SJCRH30 (cell line): ENCODE measurements around the gene JKAMP. TPM values are rescaled to one million over a fixed set of nuclear protein-coding genes. Genes with fewer than 3 reads are reported as not detected.

Experiments
- DNase-seq, 2 experiments: peaks; one replicate each; pipeline ENCODE4 v3.0.0-alpha.2; 2015 to 2020
- H3K27ac ChIP-seq: fragments of 250-450 bp; sonication (Bioruptor Pico); 2 replicates; pipeline ENCODE4 v1.5.1; 2020; ENCODE audit warnings: mild to moderate bottlenecking, moderate library complexity
- H3K27me3 ChIP-seq: fragments of 250-450 bp; sonication (Bioruptor Pico); 2 replicates; pipeline ENCODE4 v1.5.1; 2020; ENCODE audit warnings: mild to moderate bottlenecking, moderate library complexity
- H3K36me3 ChIP-seq: fragments of 250-450 bp; sonication (Bioruptor Pico); 2 replicates; pipeline ENCODE4 v1.5.1; 2020; ENCODE audit warnings: mild to moderate bottlenecking, moderate library complexity
- H3K4me1 ChIP-seq: fragments of 250-450 bp; sonication (Bioruptor Pico); 2 replicates; pipeline ENCODE4 v1.5.1; 2020; ENCODE audit warnings: mild to moderate bottlenecking, moderate library complexity
- H3K4me3 ChIP-seq: fragments of 250-450 bp; sonication (Bioruptor Pico); 2 replicates; pipeline ENCODE4 v1.5.1; 2020; ENCODE audit warnings: mild to moderate bottlenecking, moderate library complexity
- H3K9me3 ChIP-seq: fragments of 250-450 bp; sonication (Bioruptor Pico); replicated peaks from 2 replicates; pipeline ENCODE4 v1.5.1; 2020; ENCODE audit warnings: mild to moderate bottlenecking, moderate library complexity
- total RNA-seq: library from RNA; depleted of rRNA; stranded (reverse); fragments of >200 nt; shearing (Covaris generic); gene quantifications from 2 replicates; pipeline ENCODE4 v1.2.3, GENCODE V29; 2014

Gene JKAMP
- total RNA-seq, 1 experiment from 2014 or later = 65.0 TPM

DNA sequence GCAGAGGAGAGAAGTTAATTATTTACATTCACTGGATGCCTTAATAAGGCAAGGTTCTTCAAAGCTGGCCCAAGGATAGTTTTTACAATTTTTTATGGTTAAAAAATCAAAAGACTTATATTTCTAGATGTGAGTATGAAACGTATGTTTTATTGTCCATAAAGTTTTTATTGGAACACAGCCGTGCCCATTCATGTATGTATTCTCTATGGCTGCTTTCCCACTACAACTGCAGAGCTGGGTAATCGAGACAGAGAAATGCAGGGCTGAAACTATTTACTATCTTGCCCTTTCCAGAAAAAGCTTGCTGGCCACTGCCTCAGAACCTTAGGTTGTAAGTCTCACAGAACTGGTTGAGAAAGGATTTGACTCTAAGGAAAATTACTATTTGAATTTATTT lies 16.4 kb downstream of the JKAMP start:
- Histone ChIP-seq H3K9me3 (no peaks in the 10 kb centered on the region), H3K27ac (no peak overlapping the region), H3K4me1 (no peaks in the 10 kb centered on the region), H3K4me3 (no peak overlapping the region), H3K27me3 (no peaks in the 10 kb centered on the region), H3K36me3 (peaks cover 26% of the 10 kb centered on the region)
- DNase-seq = no peak

- Histone ChIP-seq H3K27ac (no peak overlapping the region), H3K27me3 (no peaks in the 10 kb centered on the region), H3K9me3 (no peaks in the 10 kb centered on the region), H3K4me1 (no peaks in the 10 kb centered on the region), H3K4me3 (no peak overlapping the region), H3K36me3 (peaks cover 22% of the 10 kb centered on the region)
- no peak for DNase-seq
Observed at GRCh38 chr14:59503256-59503655, 18.9 kb downstream of the JKAMP start.

DNA sequence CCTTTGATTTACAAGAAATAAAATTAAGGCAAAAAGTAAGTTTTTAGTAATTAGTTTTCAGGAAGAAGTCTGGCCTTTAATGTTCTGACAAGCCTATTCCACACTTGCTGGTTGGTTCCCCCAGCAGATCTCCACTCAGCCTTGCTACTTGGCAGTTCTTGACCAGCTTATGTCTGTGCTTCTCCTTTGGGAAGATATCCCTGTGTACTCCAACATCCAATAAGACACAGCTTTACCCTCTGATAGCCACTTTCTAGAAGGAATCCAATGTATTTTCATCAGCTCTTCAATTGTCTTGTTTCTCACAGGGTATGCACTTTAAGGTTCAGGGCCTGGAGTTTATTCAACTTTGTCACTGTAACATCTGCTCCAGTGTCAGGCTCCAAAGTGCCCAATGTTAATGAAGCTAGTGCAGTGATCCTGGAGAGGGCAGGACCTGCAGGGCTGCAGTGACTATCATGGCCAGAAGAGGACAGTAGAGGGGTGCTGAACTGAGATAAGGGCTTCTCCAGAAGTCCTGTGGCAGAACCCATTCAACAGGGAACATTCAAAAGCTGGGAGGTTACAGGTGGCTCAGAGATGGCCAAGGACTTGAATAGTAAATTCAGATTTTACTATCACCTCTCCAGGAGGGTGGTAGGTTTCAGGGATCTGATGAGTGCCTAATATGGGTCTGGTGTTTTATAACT lies 22.9 kb downstream of the JKAMP start:
- H3K36me3 ChIP-seq = peaks cover 5% of the 10 kb centered on the region; the same call in 1 of the 2 replicates
- H3K4me3 ChIP-seq = no peak overlapping the region
- DNase-seq = peak; percentile 55 to 76
- no peak overlapping the region for H3K27ac ChIP-seq
- no peaks in the 10 kb centered on the region for H3K9me3 ChIP-seq
- no peaks in the 10 kb centered on the region for H3K27me3 ChIP-seq
- H3K4me1 ChIP-seq = no peaks in the 10 kb centered on the region

GRCh38 chr14:59507752-59508103 lies 23.4 kb downstream of the JKAMP start:
- Histone ChIP-seq H3K4me3 (no peak overlapping the region), H3K36me3 (peaks cover 5% of the 10 kb centered on the region; the same call in 1 of the 2 replicates), H3K9me3 (no peaks in the 10 kb centered on the region), H3K27me3 (no peaks in the 10 kb centered on the region), H3K4me1 (no peaks in the 10 kb centered on the region), H3K27ac (no peak overlapping the region)
- DNase-seq = no peak

DNA sequence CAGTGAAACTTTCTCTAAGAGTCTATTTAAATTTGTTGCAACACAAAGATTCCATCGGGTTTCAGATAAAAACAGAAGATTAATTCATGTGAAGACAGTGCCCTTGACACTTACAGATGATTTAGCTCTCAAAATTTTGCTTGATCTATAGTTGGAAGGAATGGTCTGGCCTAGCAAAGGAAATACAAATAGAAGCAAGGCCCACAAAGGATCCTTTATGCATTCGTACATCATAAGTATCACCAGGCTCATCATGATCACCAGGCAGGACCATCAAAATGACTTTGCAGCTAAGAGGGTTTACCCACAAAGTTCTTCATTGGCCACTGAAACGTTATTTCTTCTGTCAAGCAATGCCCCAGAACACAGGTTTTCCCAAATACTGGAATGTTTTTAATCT lies 24.8 kb downstream of the JKAMP start:
- no peak overlapping the region for H3K4me3 ChIP-seq
- H3K9me3 ChIP-seq = no peaks in the 10 kb centered on the region
- no peaks in the 10 kb centered on the region for H3K4me1 ChIP-seq
- H3K27ac ChIP-seq = no peak overlapping the region
- no peaks in the 10 kb centered on the region for H3K27me3 ChIP-seq
- H3K36me3 ChIP-seq = peaks cover 1% of the 10 kb centered on the region; the same call in 1 of the 2 replicates
- no peak for DNase-seq

- no peaks in the 10 kb centered on the region for H3K4me1 ChIP-seq
- no peak for DNase-seq
- no peaks in the 10 kb centered on the region for H3K27me3 ChIP-seq
- H3K36me3 ChIP-seq = no peaks in the 10 kb centered on the region
- H3K4me3 ChIP-seq = no peak overlapping the region
- no peak overlapping the region for H3K27ac ChIP-seq
- H3K9me3 ChIP-seq = no peaks in the 10 kb centered on the region
Observed at GRCh38 chr14:59510001-59510400, 25.7 kb downstream of the JKAMP start.

DNA sequence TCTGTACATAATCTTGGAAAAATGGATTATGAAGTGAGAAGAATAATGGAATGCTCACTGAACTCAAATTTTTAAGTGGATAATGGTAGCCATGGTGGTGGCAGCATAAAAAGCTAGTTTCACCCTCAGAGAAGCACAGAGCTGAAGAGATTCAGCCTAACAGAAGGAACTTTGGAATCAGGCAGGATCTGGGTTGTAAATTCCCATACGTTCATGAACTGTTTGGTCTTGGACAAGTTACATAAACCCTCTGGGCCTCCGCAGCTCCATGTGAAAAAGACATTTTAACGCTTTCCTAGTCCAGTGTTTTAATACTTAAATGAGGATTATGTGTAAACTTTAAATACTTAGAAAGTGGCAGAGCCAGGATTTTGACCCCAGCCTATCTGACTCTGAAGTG lies 26.6 kb downstream of the JKAMP start:
- no peaks in the 10 kb centered on the region for H3K27me3 ChIP-seq
- no peaks in the 10 kb centered on the region for H3K4me1 ChIP-seq
- no peak overlapping the region for H3K27ac ChIP-seq
- H3K36me3 ChIP-seq = no peaks in the 10 kb centered on the region
- DNase-seq = no peak
- no peaks in the 10 kb centered on the region for H3K9me3 ChIP-seq
- no peak overlapping the region for H3K4me3 ChIP-seq

DNA sequence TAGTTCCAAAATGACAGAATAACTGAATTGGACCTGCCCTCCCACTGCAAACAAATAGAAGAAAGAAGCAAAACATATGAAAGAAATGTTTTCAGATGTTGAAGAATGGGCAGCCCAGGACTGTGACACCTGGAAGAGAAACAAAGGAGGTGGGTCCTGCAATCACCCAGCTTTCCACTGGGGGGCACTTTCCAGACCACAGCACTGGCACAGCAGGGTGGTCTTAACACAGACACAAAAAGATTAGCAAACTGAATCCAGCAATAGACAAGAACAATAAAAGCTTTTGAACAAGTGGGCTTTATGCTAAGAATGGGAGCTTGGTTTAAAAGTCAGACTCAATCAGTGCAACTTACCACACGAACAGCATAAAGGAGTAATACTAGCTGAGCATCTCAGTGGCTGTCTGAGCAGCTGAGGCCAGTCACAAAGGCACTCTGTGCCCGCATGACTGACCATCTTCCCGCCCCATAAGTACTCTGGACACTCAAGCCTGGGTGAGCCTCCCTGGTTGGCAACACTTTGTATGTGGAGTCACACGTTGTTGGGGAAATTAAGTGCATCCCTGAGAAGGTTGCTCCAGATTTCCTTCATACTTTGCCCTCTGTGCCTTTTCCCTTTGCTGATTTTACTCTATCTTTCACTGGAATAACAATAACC lies 27.7 kb downstream of the JKAMP start:
- Histone ChIP-seq H3K4me3 (no peak overlapping the region), H3K9me3 (no peaks in the 10 kb centered on the region), H3K4me1 (no peaks in the 10 kb centered on the region), H3K27ac (no peak overlapping the region), H3K36me3 (no peaks in the 10 kb centered on the region), H3K27me3 (no peaks in the 10 kb centered on the region)
- peak; percentile 30 to 61 for DNase-seq

GRCh38 chr14:59520224-59520623 lies 35.9 kb downstream of the JKAMP start:
- H3K27ac ChIP-seq = no peak overlapping the region
- H3K9me3 ChIP-seq = no peaks in the 10 kb centered on the region
- H3K27me3 ChIP-seq = no peaks in the 10 kb centered on the region
- H3K4me1 ChIP-seq = no peaks in the 10 kb centered on the region
- DNase-seq = no peak
- H3K36me3 ChIP-seq = no peaks in the 10 kb centered on the region
- H3K4me3 ChIP-seq = no peak overlapping the region

- Histone ChIP-seq H3K4me3 (no peak overlapping the region), H3K27ac (no peak overlapping the region), H3K4me1 (no peaks in the 10 kb centered on the region), H3K36me3 (no peaks in the 10 kb centered on the region), H3K9me3 (no peaks in the 10 kb centered on the region), H3K27me3 (no peaks in the 10 kb centered on the region)
- peak in 1 of 2 experiments; percentile 16 for DNase-seq
Observed at GRCh38 chr14:59529189-59529588, 44.9 kb downstream of the JKAMP start.

DNA sequence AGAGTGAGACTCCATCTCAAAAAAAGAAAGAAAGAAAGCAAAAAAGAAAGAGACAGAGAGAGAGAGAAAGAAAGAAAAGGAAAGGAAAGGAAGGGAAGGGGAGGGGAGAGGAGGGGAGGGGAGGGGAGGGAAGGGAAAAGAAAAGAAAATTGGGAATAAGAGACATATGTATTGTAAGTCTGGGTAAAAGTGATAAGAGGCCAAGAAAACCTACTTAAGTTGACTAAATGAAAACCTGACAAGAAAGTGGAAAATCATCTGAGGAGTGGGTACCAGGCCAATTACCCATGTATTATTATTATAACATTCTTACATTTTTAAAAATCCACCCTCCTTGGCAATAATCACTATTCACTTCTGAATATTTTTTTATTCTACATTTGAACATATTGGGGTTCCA lies 46.0 kb downstream of the JKAMP start:
- Histone ChIP-seq H3K4me3 (no peak overlapping the region), H3K36me3 (no peaks in the 10 kb centered on the region), H3K4me1 (no peaks in the 10 kb centered on the region)

DNA sequence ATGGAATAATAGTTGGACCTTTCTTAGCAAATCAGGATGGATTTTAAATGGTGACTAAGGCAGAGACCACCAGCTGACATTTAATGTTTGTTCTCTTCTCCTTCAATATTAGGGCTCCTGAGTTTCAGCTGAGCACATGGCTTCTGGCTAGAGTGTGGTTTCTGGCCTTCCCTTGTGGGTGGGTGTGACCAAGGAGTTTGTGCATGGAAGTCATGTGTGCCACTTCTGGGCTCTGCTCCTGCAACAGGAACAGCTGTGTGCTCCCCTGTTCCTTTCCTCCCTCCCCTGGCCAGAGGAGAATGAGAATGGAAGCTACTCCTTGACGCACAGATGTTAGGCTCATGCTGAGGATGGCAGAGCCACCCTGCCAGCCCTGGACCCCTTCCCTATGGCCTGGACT lies 48.1 kb downstream of the JKAMP start:
- H3K9me3 ChIP-seq = no peaks in the 10 kb centered on the region
- no peak overlapping the region for H3K27ac ChIP-seq
- peak; percentile 26 to 31 for DNase-seq
- no peak overlapping the region for H3K4me3 ChIP-seq
- H3K36me3 ChIP-seq = no peaks in the 10 kb centered on the region
- no peaks in the 10 kb centered on the region for H3K4me1 ChIP-seq
- no peaks in the 10 kb centered on the region for H3K27me3 ChIP-seq

More for the DNA sequence above, 46.0 kb downstream of the JKAMP start:
- DNase-seq = no peak
- H3K9me3 ChIP-seq = no peaks in the 10 kb centered on the region
- H3K27ac ChIP-seq = no peak overlapping the region
- no peaks in the 10 kb centered on the region for H3K27me3 ChIP-seq

GRCh38 chr14:59534361-59534987 lies 50.2 kb downstream of the JKAMP start:
- Histone ChIP-seq H3K27ac (no peak overlapping the region), H3K4me1 (no peaks in the 10 kb centered on the region), H3K4me3 (no peak overlapping the region), H3K36me3 (no peaks in the 10 kb centered on the region), H3K9me3 (no peaks in the 10 kb centered on the region), H3K27me3 (no peaks in the 10 kb centered on the region)
- DNase-seq = no peak

DNA sequence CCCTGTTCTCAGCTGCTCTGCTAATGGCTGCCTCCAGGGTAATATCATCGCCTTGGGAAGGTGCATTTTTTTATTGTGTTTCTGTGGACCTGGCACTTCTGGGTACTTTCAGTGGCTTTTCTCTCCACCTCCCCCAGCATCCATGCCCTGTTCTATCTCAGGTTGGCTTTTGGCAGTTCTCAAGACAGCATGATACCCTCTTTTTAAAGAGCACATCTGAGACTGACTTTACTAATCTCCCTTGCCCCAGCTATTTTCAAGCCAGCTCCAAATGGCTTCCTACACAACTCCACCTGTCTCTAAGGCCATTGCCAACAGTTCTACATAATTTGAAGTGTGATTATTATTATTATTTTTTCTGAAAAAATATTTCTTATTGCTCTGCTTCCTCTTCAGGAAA lies 53.2 kb downstream of the JKAMP start:
- Histone ChIP-seq H3K4me3 (no peak overlapping the region), H3K27me3 (no peaks in the 10 kb centered on the region)

DNA sequence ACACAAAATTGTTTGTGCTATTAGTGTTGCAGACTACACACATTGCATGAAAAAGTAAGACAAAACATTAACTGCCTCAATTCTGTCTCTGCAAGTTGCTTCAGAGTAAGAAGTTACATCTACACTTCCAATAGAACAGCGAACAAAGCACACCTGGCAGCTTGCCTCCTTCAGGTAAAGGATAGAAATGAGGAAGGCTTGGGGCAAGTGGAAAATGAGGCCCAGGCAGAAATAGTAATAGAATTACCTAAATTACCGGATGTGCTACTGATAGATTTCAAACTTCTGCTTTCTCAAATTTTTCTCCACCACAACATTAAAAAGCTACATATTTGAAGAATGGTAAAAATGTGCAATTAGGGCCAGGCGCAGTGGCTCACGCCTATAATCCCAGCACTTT lies 54.6 kb downstream of the JKAMP start:
- no peaks in the 10 kb centered on the region for H3K36me3 ChIP-seq
- H3K4me1 ChIP-seq = no peaks in the 10 kb centered on the region
- H3K27me3 ChIP-seq = no peaks in the 10 kb centered on the region
- H3K4me3 ChIP-seq = no peak overlapping the region
- no peak overlapping the region for H3K27ac ChIP-seq
- no peaks in the 10 kb centered on the region for H3K9me3 ChIP-seq
- DNase-seq = no peak

More for the DNA sequence above, 53.2 kb downstream of the JKAMP start:
- no peak overlapping the region for H3K27ac ChIP-seq
- H3K4me1 ChIP-seq = no peaks in the 10 kb centered on the region
- no peaks in the 10 kb centered on the region for H3K9me3 ChIP-seq
- H3K36me3 ChIP-seq = no peaks in the 10 kb centered on the region
- DNase-seq = no peak
